DND-41 (cell line): Measurements from ENCODE around the gene SUSD4.

Experiments
- ATAC-seq: fragments of 200-7000 bp; cut with Tn5 transposase; 3 replicates; pipeline ENCODE4 v1.9.1; 2021; ENCODE audit warnings: low read depth; ENCODE audit not compliant: insufficient read depth
- DNase-seq: peaks from one replicate; pipeline ENCODE4 v3.0.0-alpha.2; 2020
- H2AFZ ChIP-seq: 2 replicates; pipeline ENCODE4 v1.6.0; 2012; ENCODE audit warnings: low read depth, low read length
- H3K27ac ChIP-seq: 2 replicates; pipeline ENCODE4 v1.5.1; 2012; ENCODE audit warnings: low read length, inconsistent platforms
- H3K27me3 ChIP-seq: fragments of 200-600 bp; sonication (generic); 2 replicates; pipeline ENCODE4 v1.6.0; 2012; ENCODE audit warnings: low read length, mild to moderate bottlenecking, inconsistent platforms; ENCODE audit not compliant: insufficient read depth, poor library complexity
- H3K36me3 ChIP-seq: 2 replicates; pipeline ENCODE4 v1.5.1; 2012; ENCODE audit warnings: low read length, inconsistent platforms; ENCODE audit not compliant: insufficient read depth
- H3K4me1 ChIP-seq: 2 replicates; pipeline ENCODE4 v1.5.1; 2012; ENCODE audit warnings: mild to moderate bottlenecking, low read length; ENCODE audit not compliant: insufficient read depth
- H3K4me2 ChIP-seq: 2 replicates; pipeline ENCODE4 v1.6.0; 2012; ENCODE audit warnings: mild to moderate bottlenecking, moderate library complexity, low read length, inconsistent platforms; ENCODE audit not compliant: insufficient read depth
- H3K4me3 ChIP-seq, 2 experiments: fragments of 200-600 bp in 1 of 2; shearing (Covaris generic) in 1 of 2; 2 replicates each; pipeline ENCODE4 v1.5.1; 2012 to 2016; ENCODE audit warnings: inconsistent platforms in 2 of 2, low read length in 2 of 2, mild to moderate bottlenecking in 2 of 2, low read depth in 1 of 2, moderate library complexity in 1 of 2
- H3K79me2 ChIP-seq: 2 replicates; pipeline ENCODE4 v1.6.0; 2012; ENCODE audit warnings: low read length, inconsistent platforms; ENCODE audit not compliant: insufficient read depth
- H3K9ac ChIP-seq: 2 replicates; pipeline ENCODE4 v1.6.0; 2012; ENCODE audit warnings: low read depth, mild to moderate bottlenecking, inconsistent platforms, low read length, moderate library complexity
- H3K9me3 ChIP-seq: 2 replicates; pipeline ENCODE4 v1.5.1; 2012; ENCODE audit warnings: low read length, moderate library complexity, mild to moderate bottlenecking, inconsistent platforms; ENCODE audit not compliant: insufficient read depth, severe bottlenecking
- H4K20me1 ChIP-seq: 2 replicates; pipeline ENCODE4 v1.6.0; 2012; ENCODE audit warnings: low read length; ENCODE audit not compliant: insufficient read depth
- EZH2 ChIP-seq: IDR thresholded peaks from 3 replicates; pipeline ENCODE4 v1.6.1; 2012; ENCODE audit warnings: borderline replicate concordance, low read depth, mild to moderate bottlenecking, moderate library complexity, low read length, inconsistent platforms; ENCODE audit not compliant: severe bottlenecking
- TF ChIP-seq, protein P1 (sequence below): IDR thresholded peaks from 2 replicates; pipeline ENCODE4 v1.5.1; 2012; ENCODE audit warnings: borderline replicate concordance, low read length, moderate library complexity, mild to moderate bottlenecking; ENCODE audit not compliant: poor library complexity, severe bottlenecking; ENCODE audit errors: extremely low read depth

The SUSD4 gene

DNA sequence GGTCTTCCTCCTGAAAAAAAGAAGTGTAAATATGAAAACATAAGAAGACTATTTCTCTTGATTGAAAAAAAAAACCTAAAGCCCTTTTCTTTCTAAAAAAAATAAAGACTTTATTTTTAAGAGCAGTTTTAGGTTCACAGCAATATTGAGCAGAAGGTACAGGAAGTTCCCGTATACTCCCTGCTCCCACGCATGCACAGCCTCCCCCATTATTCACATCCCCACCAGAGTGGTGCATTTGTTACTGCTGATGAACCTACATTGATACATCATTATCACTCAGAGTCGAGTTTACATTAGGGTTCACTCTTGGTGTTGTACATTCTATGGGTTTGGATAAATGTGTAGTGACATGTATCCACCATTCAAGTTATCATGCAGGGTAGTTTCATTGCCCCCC is 128.9 kb downstream of the SUSD4 start:
- Histone ChIP-seq H3K4me3 (no peak overlapping the region), H3K9me3 (no peaks in the 10 kb centered on the region), H3K27me3 (no peaks in the 10 kb centered on the region), H3K4me1 (peaks cover 13% of the 10 kb centered on the region), H2AFZ (no peak overlapping the region), H3K4me2 (no peak overlapping the region), H4K20me1 (no peaks in the 10 kb centered on the region), H3K36me3 (no peaks in the 10 kb centered on the region), H3K79me2 (no peaks in the 10 kb centered on the region), H3K9ac (no peak overlapping the region), H3K27ac (no peak overlapping the region)
- TF ChIP-seq, protein P1, sequence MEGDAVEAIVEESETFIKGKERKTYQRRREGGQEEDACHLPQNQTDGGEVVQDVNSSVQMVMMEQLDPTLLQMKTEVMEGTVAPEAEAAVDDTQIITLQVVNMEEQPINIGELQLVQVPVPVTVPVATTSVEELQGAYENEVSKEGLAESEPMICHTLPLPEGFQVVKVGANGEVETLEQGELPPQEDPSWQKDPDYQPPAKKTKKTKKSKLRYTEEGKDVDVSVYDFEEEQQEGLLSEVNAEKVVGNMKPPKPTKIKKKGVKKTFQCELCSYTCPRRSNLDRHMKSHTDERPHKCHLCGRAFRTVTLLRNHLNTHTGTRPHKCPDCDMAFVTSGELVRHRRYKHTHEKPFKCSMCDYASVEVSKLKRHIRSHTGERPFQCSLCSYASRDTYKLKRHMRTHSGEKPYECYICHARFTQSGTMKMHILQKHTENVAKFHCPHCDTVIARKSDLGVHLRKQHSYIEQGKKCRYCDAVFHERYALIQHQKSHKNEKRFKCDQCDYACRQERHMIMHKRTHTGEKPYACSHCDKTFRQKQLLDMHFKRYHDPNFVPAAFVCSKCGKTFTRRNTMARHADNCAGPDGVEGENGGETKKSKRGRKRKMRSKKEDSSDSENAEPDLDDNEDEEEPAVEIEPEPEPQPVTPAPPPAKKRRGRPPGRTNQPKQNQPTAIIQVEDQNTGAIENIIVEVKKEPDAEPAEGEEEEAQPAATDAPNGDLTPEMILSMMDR: no peak
- TF ChIP-seq EZH2: no peak
- ATAC-seq: no peak
- DNase-seq: no peak

DNA sequence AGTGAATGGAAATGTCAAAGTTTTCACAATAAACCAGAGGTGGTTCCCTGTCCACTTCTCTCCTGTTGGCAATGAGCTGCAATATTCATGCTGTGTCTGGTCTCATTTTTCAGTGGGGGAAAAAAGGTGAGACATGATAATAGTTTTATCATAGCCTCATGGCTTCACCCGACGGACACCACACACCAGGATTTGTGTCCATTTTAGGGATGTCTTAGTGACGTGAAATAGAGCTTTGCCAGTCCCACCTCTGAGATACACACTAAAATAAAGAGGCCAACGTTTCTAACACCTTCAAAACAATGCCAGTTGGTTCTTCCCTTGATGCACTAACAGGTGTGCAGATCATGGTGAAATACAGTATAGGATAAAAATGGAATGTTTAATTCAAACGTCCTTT is 129.4 kb downstream of the SUSD4 start:
- Histone ChIP-seq H3K9me3 (no peaks in the 10 kb centered on the region), H3K27ac (no peak overlapping the region), H3K9ac (no peak overlapping the region), H3K36me3 (no peaks in the 10 kb centered on the region), H3K4me1 (peaks cover 19% of the 10 kb centered on the region), H3K4me2 (no peak overlapping the region), H3K27me3 (no peaks in the 10 kb centered on the region), H3K4me3 (no peak overlapping the region), H4K20me1 (no peaks in the 10 kb centered on the region), H3K79me2 (no peaks in the 10 kb centered on the region), H2AFZ (no peak overlapping the region)
- TF ChIP-seq, protein P1: no peak
- TF ChIP-seq EZH2: no peak
- ATAC-seq (no peak), DNase-seq (no peak)

DNA sequence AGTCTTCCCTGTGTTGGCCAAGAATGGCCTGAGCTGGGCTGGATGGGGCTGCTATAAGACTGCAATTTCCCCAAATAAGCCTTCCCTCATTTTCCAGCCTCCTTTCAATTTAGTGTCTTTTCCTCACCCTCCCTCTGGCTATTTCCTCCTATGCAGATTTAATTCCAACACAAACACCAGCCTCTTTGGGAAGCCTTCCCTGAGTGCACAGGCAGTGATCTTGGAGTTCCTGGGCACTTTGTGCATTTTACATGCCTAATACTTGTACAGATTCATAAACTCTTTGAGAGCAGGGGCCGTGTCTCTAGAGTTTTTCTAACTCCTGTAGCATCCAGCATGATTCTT is 129.8 kb downstream of the SUSD4 start:
- no peaks in the 10 kb centered on the region for H3K79me2 ChIP-seq
- no peak overlapping the region for H3K4me3 ChIP-seq
- no peak overlapping the region for H3K4me2 ChIP-seq
- H3K9ac ChIP-seq: no peak overlapping the region
- no peak for TF ChIP-seq EZH2
- TF ChIP-seq, protein P1: no peak
- H3K36me3 ChIP-seq: no peaks in the 10 kb centered on the region
- H3K9me3 ChIP-seq: no peaks in the 10 kb centered on the region
- H3K4me1 ChIP-seq: peaks cover 22% of the 10 kb centered on the region
- H4K20me1 ChIP-seq: no peaks in the 10 kb centered on the region
- no peak overlapping the region for H2AFZ ChIP-seq
- no peak overlapping the region for H3K27ac ChIP-seq
- ATAC-seq (no peak), DNase-seq (no peak)
- H3K27me3 ChIP-seq: no peaks in the 10 kb centered on the region
